Fibroblast of villous mesenchyme (primary cell): ENCODE data around the gene CSTF1. TPM values are rescaled to one million over a fixed set of nuclear protein-coding genes. Genes with fewer than 3 reads are reported as not detected.

Source experiments
- DNase-seq: peaks from one replicate; pipeline ENCODE4 v3.0.0-alpha.2; 2010; ENCODE audit warnings: low read depth
- H3K4me3 ChIP-seq: 2 replicates; pipeline ENCODE4 v1.5.1; 2011; ENCODE audit warnings: low read depth, mild to moderate bottlenecking, low read length
- CTCF ChIP-seq: IDR thresholded peaks from 2 replicates; pipeline ENCODE4 v1.5.1; 2012; ENCODE audit warnings: low read depth, mild to moderate bottlenecking, low read length; ENCODE audit not compliant: insufficient read depth
- total RNA-seq: library from RNA; depleted of rRNA; stranded (reverse); fragments of >200 nt; gene quantifications from 2 replicates; pipeline ENCODE4 v1.2.3, GENCODE V29; 2012

CSTF1 gene
- total RNA-seq, 1 donor, result 40.6 TPM

GRCh38 chr20:56359212-56360132, 33.0 kb upstream of the CSTF1 start:
- TF ChIP-seq CTCF, result no peak
- peak; percentile 82 for DNase-seq
- peak overlapping the region; percentile 83 for H3K4me3 ChIP-seq

GRCh38 chr20:56360133-56360907, 32.1 kb upstream of the CSTF1 start:
- TF ChIP-seq CTCF, result no peak
- H3K4me3 ChIP-seq, result peak overlapping the region; percentile 83
- DNase-seq, result no peak

GRCh38 chr20:56360908-56361205, 31.6 kb upstream of the CSTF1 start:
- no peak for DNase-seq
- H3K4me3 ChIP-seq, result no peak overlapping the region
- TF ChIP-seq CTCF, result no peak

GRCh38 chr20:56361900-56362299, 30.5 kb upstream of the CSTF1 start:
- no peak for TF ChIP-seq CTCF
- no peak overlapping the region for H3K4me3 ChIP-seq
- DNase-seq, result no peak

GRCh38 chr20:56362833-56363413, 29.5 kb upstream of the CSTF1 start:
- no peak overlapping the region for H3K4me3 ChIP-seq
- no peak for TF ChIP-seq CTCF
- no peak for DNase-seq

- TF ChIP-seq CTCF, result no peak
- DNase-seq, result no peak
- H3K4me3 ChIP-seq, result no peak overlapping the region
Measured at GRCh38 chr20:56363491-56363890, 29.0 kb upstream of the CSTF1 start.
